Measurements from ENCODE around the gene HOXD3.

The HOXD3 gene

GRCh38 chr2:176177580-176178037, 20.5 kb downstream of the HOXD3 start:
- no peak for DNase-seq (ENCODE audit: low read depth, low spot score)

GRCh38 chr2:176178038-176178756, 21.1 kb downstream of the HOXD3 start:
- DNase-seq (ENCODE audit: low read depth, low spot score), result peak; percentile 77

- DNase-seq (ENCODE audit: low read depth, low spot score), result peak; percentile 8
Measured at GRCh38 chr2:176178757-176179295, 21.7 kb downstream of the HOXD3 start.

- no peak for DNase-seq (ENCODE audit: low read depth, low spot score)
Measured at GRCh38 chr2:176181551-176181950, 24.4 kb downstream of the HOXD3 start.

GRCh38 chr2:176182671-176183070, 25.6 kb downstream of the HOXD3 start:
- DNase-seq (ENCODE audit: low read depth, low spot score), result no peak

GRCh38 chr2:176184749-176185148, 27.6 kb downstream of the HOXD3 start:
- DNase-seq (ENCODE audit: low read depth, low spot score), result no peak

- DNase-seq (ENCODE audit: low read depth, low spot score), result no peak
Measured at GRCh38 chr2:176186024-176186423, 28.9 kb downstream of the HOXD3 start.

- DNase-seq (ENCODE audit: low read depth, low spot score), result no peak
Measured at GRCh38 chr2:176187200-176187898, 30.2 kb downstream of the HOXD3 start.

GRCh38 chr2:176187899-176188773, 31.0 kb downstream of the HOXD3 start, which contains the start of gene HOXD1:
HOXD1 (plus strand) TSS chr2:176188668; CDS start chr2:176188802, 134 bp downstream.
- peak; percentile 73 for DNase-seq (ENCODE audit: low read depth, low spot score)

- peak; percentile 44 for DNase-seq (ENCODE audit: low read depth, low spot score)
Measured at GRCh38 chr2:176188774-176189680, 31.9 kb downstream of the HOXD3 start.

GRCh38 chr2:176189681-176190641, 32.9 kb downstream of the HOXD3 start:
- DNase-seq (ENCODE audit: low read depth, low spot score), result peak; percentile 30

- no peak for DNase-seq (ENCODE audit: low read depth, low spot score)
Measured at GRCh38 chr2:176192351-176192750, 35.2 kb downstream of the HOXD3 start.

- DNase-seq (ENCODE audit: low read depth, low spot score), result no peak
Measured at GRCh38 chr2:176193048-176193447, 35.9 kb downstream of the HOXD3 start.

GRCh38 chr2:176199902-176200301, 42.8 kb downstream of the HOXD3 start:
- no peak for DNase-seq (ENCODE audit: low read depth, low spot score)

- no peak for DNase-seq (ENCODE audit: low read depth, low spot score)
Measured at GRCh38 chr2:176200971-176201370, 43.9 kb downstream of the HOXD3 start.

- DNase-seq (ENCODE audit: low read depth, low spot score), result no peak
Measured at GRCh38 chr2:176202491-176202890, 45.4 kb downstream of the HOXD3 start.

GRCh38 chr2:176205126-176205525, 48.0 kb downstream of the HOXD3 start:
- DNase-seq (ENCODE audit: low read depth, low spot score), result no peak

GRCh38 chr2:176206136-176206535, 49.0 kb downstream of the HOXD3 start:
- no peak for DNase-seq (ENCODE audit: low read depth, low spot score)

GRCh38 chr2:176206682-176207081, 49.6 kb downstream of the HOXD3 start:
- DNase-seq (ENCODE audit: low read depth, low spot score), result no peak
